H7 (cell line): ENCODE results near the gene SHOX. TPM values are rescaled to one million over a fixed set of nuclear protein-coding genes. Genes with fewer than 3 reads are reported as not detected.
A peak's percentile ranks its signal among the peaks of the same experiment; 100 is the strongest.
"Not testable (repeated sequence)": the region's sequence is repeated elsewhere in the genome, so short reads cannot be mapped to it uniquely, and the experiment has no call there.

Experiments
- DNase-seq: peaks from one replicate; pipeline ENCODE4 v3.0.0; 2012
- H3K27me3 ChIP-seq: 2 replicates; pipeline ENCODE4 v1.6.0; 2011; ENCODE audit warnings: mild to moderate bottlenecking, low read length; ENCODE audit not compliant: control insufficient read depth, insufficient read depth
- H3K36me3 ChIP-seq: replicated peaks from 2 replicates; pipeline ENCODE4 v1.5.1; 2011; ENCODE audit warnings: low read length; ENCODE audit not compliant: control insufficient read depth, insufficient read depth
- H3K4me3 ChIP-seq: 2 replicates; pipeline ENCODE4 v1.5.1; 2011; ENCODE audit warnings: low read depth, mild to moderate bottlenecking, control low read depth, low read length, moderate library complexity; ENCODE audit not compliant: insufficient read depth
- total RNA-seq: library from RNA; depleted of rRNA; stranded (reverse); fragments of >200 nt; shearing (Covaris generic); gene quantifications from 2 replicates; pipeline ENCODE4 v1.2.3, GENCODE V29; 2014; rRNA removed

Gene SHOX
- total RNA-seq: not detected in 2 replicates

DNA sequence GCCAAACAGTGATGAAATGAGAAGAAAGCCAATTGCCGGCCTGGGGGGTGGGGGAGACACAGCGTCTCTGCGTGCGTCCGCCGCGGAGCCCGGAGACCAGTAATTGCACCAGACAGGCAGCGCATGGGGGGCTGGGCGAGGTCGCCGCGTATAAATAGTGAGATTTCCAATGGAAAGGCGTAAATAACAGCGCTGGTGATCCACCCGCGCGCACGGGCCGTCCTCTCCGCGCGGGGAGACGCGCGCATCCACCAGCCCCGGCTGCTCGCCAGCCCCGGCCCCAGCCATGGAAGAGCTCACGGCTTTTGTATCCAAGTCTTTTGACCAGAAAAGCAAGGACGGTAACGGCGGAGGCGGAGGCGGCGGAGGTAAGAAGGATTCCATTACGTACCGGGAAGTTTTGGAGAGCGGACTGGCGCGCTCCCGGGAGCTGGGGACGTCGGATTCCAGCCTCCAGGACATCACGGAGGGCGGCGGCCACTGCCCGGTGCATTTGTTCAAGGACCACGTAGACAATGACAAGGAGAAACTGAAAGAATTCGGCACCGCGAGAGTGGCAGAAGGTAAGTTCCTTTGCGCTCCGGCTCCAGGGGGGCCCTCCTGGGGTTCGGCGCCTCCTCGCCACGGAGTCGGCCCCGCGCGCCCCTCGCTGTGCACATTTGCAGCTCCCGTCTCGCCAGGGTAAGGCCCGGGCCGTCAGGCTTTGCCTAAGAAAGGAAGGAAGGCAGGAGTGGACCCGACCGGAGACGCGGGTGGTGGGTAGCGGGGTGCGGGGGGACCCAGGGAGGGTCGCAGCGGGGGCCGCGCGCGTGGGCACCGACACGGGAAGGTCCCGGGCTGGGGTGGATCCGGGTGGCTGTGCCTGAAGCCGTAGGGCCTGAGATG lies at the start of gene SHOX:
TSS of gene SHOX (plus strand) at position 180 of the 885 bp plus-strand sequence. CDS start at position 287, 107 bp downstream.
- peak within 1 kb of the TSS; percentile 18; the same call in 1 of the 2 replicates for H3K4me3 ChIP-seq
- peaks cover 96% of the 10 kb centered on the region for H3K27me3 ChIP-seq
- no peaks in the 10 kb centered on the region for H3K36me3 ChIP-seq
- DNase-seq: peak; percentile 72

DNA sequence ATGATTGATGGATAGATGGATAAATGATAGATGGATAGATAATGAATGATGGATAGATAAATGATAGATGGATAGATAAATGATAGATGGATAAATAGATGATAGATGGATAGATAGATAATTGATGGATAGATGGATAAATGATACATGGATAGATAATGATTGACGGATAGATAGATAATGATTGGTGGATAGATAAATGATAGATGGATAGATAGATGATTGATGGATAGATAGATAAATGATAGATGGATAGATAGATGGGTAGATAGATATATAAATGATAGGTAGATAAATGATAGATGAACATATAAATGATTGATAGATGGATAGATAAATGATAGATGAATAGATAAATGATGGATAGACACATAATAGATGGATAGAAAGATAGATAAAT lies 49.5 kb upstream of the SHOX start:
- Histone ChIP-seq H3K27me3 (peaks cover 6% of the 10 kb centered on the region; the same call in 1 of the 2 replicates), H3K4me3 (no peak overlapping the region), H3K36me3 (no peaks in the 10 kb centered on the region)
- DNase-seq: no peak

DNA sequence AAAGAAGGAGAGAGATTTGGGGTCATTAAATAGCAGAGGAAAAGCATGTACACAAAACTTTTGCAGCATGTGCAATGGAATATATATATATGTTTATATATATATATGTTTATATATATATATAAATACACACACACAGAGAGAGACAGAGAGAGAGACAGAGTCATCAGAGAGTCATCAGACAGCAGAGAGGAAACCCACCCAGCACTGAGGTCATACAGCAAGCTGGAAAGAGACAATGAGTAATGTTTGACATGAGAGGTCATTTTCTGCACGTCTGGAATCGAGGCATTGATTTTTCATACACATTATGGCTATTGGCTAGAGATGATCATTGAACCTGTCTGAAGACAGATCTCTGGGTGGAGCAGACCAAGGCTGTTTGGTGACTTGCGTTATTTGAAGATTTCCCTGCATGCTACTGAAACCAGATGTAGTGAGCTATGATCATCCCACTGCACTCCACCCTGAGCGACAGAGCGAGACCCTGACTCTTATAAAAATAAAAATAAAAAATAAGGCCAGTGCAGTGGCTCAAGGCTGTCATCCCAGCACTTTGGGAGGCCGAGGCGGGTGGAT lies 48.8 kb upstream of the SHOX start:
- no peaks in the 10 kb centered on the region for H3K36me3 ChIP-seq
- peaks cover 6% of the 10 kb centered on the region; the same call in 1 of the 2 replicates for H3K27me3 ChIP-seq
- H3K4me3 ChIP-seq: no peak overlapping the region
- no peak for DNase-seq

GRCh38 chrX:584572-584971 lies 46.0 kb upstream of the SHOX start:
- Histone ChIP-seq H3K4me3 (no peak overlapping the region), H3K36me3 (no peaks in the 10 kb centered on the region), H3K27me3 (peaks cover 6% of the 10 kb centered on the region; the same call in 1 of the 2 replicates)
- DNase-seq: no peak

DNA sequence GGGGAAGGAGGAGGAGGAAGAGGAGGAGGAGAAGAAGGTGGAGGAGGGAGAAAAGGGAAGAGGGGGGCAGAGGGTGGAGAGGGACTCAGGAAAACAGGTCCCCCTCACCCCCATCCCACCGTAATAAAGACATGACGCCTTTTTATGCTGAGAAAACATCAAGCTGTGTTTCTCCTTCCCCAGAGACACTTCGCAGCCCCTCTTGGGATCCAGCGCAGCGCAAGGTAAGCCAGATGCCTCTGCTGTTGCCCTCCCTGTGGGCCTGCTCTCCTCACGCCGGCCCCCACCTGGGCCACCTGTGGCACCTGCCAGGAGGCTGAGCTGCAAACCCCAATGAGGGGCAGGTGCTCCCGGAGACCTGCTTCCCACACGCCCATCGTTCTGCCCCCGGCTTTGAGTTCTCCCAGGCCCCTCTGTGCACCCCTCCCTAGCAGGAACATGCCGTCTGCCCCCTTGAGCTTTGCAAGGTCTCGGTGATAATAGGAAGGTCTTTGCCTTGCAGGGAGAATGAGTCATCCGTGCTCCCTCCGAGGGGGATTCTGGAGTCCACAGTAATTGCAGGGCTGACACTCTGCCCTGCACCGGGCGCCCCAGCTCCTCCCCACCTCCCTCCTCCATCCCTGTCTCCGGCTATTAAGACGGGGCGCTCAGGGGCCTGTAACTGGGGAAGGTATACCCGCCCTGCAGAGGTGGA lies 45.3 kb upstream of the SHOX start:
- no peaks in the 10 kb centered on the region for H3K36me3 ChIP-seq
- DNase-seq: peak; percentile 41
- H3K4me3 ChIP-seq: peak overlapping the region; percentile 24
- H3K27me3 ChIP-seq: peaks cover 6% of the 10 kb centered on the region; the same call in 1 of the 2 replicates

- DNase-seq: no peak
- Histone ChIP-seq H3K27me3 (peaks cover 6% of the 10 kb centered on the region; the same call in 1 of the 2 replicates), H3K4me3 (no peak overlapping the region), H3K36me3 (no peaks in the 10 kb centered on the region)
These were observed 44.2 kb upstream of the SHOX start for GRCh38 chrX:586351-586750.

DNA sequence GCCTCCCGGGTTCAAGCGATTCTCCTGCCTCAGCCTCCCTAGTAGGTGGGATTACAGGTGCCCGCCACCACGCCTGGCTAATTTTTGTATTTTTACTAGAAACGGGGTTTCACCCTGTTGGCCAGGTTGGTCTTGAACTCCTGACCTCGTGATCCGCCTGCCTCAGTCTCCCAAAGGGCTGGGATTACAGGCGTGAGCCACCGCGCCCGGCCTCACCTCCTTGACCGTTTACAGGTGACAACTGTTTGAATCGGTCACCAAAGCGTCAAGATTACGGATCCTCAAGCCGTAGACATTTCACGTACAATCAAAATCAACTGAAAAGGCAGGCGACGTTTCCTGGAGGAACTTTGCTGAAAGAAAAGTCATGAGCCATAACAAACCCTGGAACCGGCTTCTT lies 41.3 kb upstream of the SHOX start:
- not testable (repeated sequence) for H3K36me3 ChIP-seq, H3K27me3 ChIP-seq, H3K4me3 ChIP-seq, DNase-seq

- H3K4me3 ChIP-seq: no peak overlapping the region
These were observed 39.7 kb upstream of the SHOX start for GRCh38 chrX:590693-591404.

GRCh38 chrX:599837-600715 lies 30.5 kb upstream of the SHOX start:
- Histone ChIP-seq H3K27me3 (no peaks in the 10 kb centered on the region), H3K36me3 (no peaks in the 10 kb centered on the region), H3K4me3 (no peak overlapping the region)
- no peak for DNase-seq

More at GRCh38 chrX:590693-591404, 39.7 kb upstream of the SHOX start:
- Histone ChIP-seq H3K36me3 (no peaks in the 10 kb centered on the region), H3K27me3 (no peaks in the 10 kb centered on the region)
- no peak for DNase-seq

DNA sequence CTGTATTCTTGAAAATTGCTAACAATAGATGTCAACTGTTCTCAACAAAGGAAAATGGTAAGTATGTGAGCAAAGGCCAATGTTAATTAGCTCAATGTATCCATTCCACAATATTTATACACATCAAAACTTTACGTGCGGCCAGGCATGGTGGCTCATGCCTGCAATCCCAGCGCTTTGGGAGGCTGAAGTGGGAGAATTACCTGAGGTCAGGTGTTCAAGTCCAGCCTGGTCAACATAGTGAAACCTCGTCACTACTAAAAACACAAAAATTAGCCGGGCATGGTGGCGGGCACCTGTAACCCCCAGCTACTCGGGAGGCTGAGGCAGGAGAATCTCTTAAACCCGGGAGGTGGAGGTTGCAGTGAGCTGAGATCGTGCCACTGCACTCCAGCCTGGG lies 27.6 kb upstream of the SHOX start:
- not testable (repeated sequence) for H3K4me3 ChIP-seq, DNase-seq, H3K36me3 ChIP-seq, H3K27me3 ChIP-seq

- H3K36me3 ChIP-seq, H3K27me3 ChIP-seq, DNase-seq, H3K4me3 ChIP-seq: not testable (repeated sequence)
These were observed 26.0 kb upstream of the SHOX start for GRCh38 chrX:604616-605015.

DNA sequence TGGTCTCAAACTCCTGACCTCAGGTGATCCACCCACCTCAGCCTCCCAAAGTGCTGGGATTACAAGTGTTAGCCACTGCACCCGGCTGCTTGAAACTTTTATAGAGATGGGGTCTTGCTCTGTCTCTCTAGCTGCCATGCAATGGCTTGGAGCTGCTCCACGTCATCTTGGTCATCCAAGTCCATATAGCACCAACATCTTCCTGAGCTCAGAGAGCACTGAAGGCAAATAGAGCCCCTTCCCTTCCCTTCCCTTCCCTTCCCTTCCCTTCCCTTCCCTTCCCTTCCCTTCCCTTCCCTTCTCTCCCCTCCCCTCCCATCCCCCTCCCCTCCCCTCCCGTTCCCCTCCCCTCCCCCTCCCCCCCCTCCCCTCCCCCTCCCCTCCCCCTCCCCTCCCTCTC lies 22.5 kb upstream of the SHOX start:
- not testable (repeated sequence) for H3K36me3 ChIP-seq, H3K27me3 ChIP-seq, H3K4me3 ChIP-seq, DNase-seq

DNA sequence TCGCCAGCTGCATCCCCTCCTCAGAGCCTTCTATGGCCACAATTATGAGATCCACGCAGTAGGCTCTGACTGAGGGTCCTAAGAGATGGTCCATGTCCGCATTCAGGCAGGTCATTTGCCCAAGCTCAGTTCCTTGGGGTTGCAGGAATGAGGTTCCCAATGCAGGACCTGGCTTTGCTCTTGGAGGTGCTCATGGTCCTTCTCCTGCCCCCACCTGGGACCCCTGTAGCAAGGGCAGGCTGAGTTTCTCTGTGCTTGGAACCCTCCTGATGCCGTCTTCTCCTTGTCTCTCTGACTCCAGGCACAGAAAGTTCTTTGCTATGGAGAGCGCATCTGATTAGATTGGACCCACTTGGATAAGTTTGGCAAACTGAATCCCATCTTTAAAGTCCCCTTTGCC lies 16.5 kb upstream of the SHOX start:
- Histone ChIP-seq H3K4me3 (no peak overlapping the region), H3K36me3 (no peaks in the 10 kb centered on the region), H3K27me3 (peaks cover 24% of the 10 kb centered on the region)
- no peak for DNase-seq
